ENCODE measurements around the gene CFAP46. TPM values are rescaled to one million over a fixed set of nuclear protein-coding genes. Genes with fewer than 3 reads are reported as not detected.

Gene CFAP46
- total and polyA plus RNA-seq, 9 donors = 0.22 to 1.1 (median 0.61) TPM

Other genes with a start within 250 kb of the CFAP46 start
- gene NKX6-2, start 156.4 kb downstream of the CFAP46 start, total RNA-seq = not detected
- 10 to 100 TPM in 1 of 8 donors, 1 to 10 TPM in 7; 4.6 to 15.5 (median 7.0) TPM for gene NKX6-2, start 156.4 kb downstream of the CFAP46 start, polyA plus RNA-seq (ENCODE audit: insufficient read depth in 1 of 8, insufficient read length in 8 of 8, low replicate concordance in 1 of 8)
- 0.80 TPM for gene ADGRA1, start 145.4 kb upstream of the CFAP46 start, total RNA-seq
- gene ADGRA1, start 145.4 kb upstream of the CFAP46 start, polyA plus RNA-seq (ENCODE audit: insufficient read depth in 1 of 8, insufficient read length in 8 of 8, low replicate concordance in 1 of 8) = 1 to 10 TPM; 2.6 to 3.5 (median 3.1) TPM
- 2.7 TPM for gene KNDC1, start 217.6 kb upstream of the CFAP46 start, total RNA-seq
- 1 to 10 TPM; 1.5 to 9.8 (median 4.5) TPM for gene KNDC1, start 217.6 kb upstream of the CFAP46 start, polyA plus RNA-seq (ENCODE audit: insufficient read depth in 1 of 8, insufficient read length in 8 of 8, low replicate concordance in 1 of 8)

Measured in muscle of leg (tissue), 9 donors.